Activated CD8-positive, alpha-beta T cell treated with anti-CD3 and anti-CD28 coated beads for 36 hours (primary cell): ENCODE data around the gene NLRC3. TPM values are rescaled to one million over a fixed set of nuclear protein-coding genes. Genes with fewer than 3 reads are reported as not detected.
A peak's percentile ranks its signal among the peaks of the same experiment; 100 is the strongest.
"Not testable (repeated sequence)": the region's sequence is repeated elsewhere in the genome, so short reads cannot be mapped to it uniquely, and the experiment has no call there.

ENCODE experiments used
- ATAC-seq: fragments of 200-7000 bp; cut with Tn5 transposase; one replicate; pipeline ENCODE4 v1.10.0; 2021; ENCODE audit warnings: mild to moderate bottlenecking, moderate library complexity
- CTCF ChIA-PET: fragments of 350-600 bp; sonication (Branson Sonifier 250); formaldehyde crosslinking; loops from one replicate; lab custom pipeline; 2021; ENCODE audit warnings: antibody characterized with exemption; lab: Charles Lee
- POLR2A ChIA-PET: fragments of 350-600 bp; sonication (Branson Sonifier 250); formaldehyde crosslinking; loops from one replicate; lab custom pipeline; 2021; ENCODE audit warnings: antibody characterized with exemption; lab: Charles Lee
- DNase-seq: peaks from one replicate; pipeline ENCODE4 v3.0.0-alpha.2; 2020
- H3K27ac Mint-ChIP-seq: one replicate; pipeline ENCODE4 v1.8.0; 2021; ENCODE audit warnings: mild to moderate bottlenecking, mixed read lengths
- H3K27me3 Mint-ChIP-seq: one replicate; pipeline ENCODE4 v1.8.0; 2021; ENCODE audit warnings: mixed read lengths
- H3K36me3 Mint-ChIP-seq: one replicate; pipeline ENCODE4 v1.8.0; 2021; ENCODE audit warnings: low read depth, mixed read lengths
- H3K4me1 Mint-ChIP-seq: one replicate; pipeline ENCODE4 v1.8.0; 2021; ENCODE audit warnings: low read depth, mixed read lengths
- H3K4me3 Mint-ChIP-seq: one replicate; pipeline ENCODE4 v1.8.0; 2021; ENCODE audit warnings: mild to moderate bottlenecking, moderate library complexity, mixed read lengths
- H3K9me3 Mint-ChIP-seq: one replicate; pipeline ENCODE4 v1.8.0; 2021; ENCODE audit warnings: mixed read lengths
- CTCF ChIP-seq: fragments of 200-600 bp; IDR thresholded peaks from one replicate; pipeline ENCODE4 v1.8.0; 2022; ENCODE audit warnings: antibody characterized with exemption, mild to moderate bottlenecking
- intact Hi-C: fragments of 100-400 bp; cut with micrococcal nuclease; formaldehyde crosslinking; loops from one replicate; pipeline ENCODE4 v1.10.0; 2022
- total RNA-seq, 2 experiments: library from RNA; stranded (reverse); gene quantifications; one replicate each; pipeline ENCODE4 v1.2.3, GENCODE V29; 2021

NLRC3 gene
- total RNA-seq, 2 experiments from 2014 or later = 17.9 to 19.8 TPM

- H3K27me3 Mint-ChIP-seq = no peaks in the 10 kb centered on the region
- peaks cover 10% of the 10 kb centered on the region for H3K4me1 Mint-ChIP-seq
- no peaks in the 10 kb centered on the region for H3K9me3 Mint-ChIP-seq
- intact Hi-C loops = loop anchor here (10.0 kb wide), 1 partner anchor 116 kb away; no protein-coding TSS in a partner anchor
- ChIA-PET CTCF (interaction anchor here (0.6 kb wide), 1 partner anchor 108 kb away, joined by 3 read pairs; no protein-coding TSS in a partner anchor), POLR2A (interaction anchor here (1.0 kb wide), 1 partner anchor 12 kb away, joined by 4 read pairs; no protein-coding TSS in a partner anchor)
- H3K27ac Mint-ChIP-seq = no peak overlapping the region
- H3K4me3 Mint-ChIP-seq = no peak overlapping the region
- no peak for DNase-seq
- no peak for ATAC-seq
- peaks cover 8% of the 10 kb centered on the region for H3K36me3 Mint-ChIP-seq
- no peak for TF ChIP-seq CTCF
Measured at GRCh38 chr16:3529175-3529574, 48.0 kb downstream of the NLRC3 start.

- Mint-ChIP-seq H3K27ac (no peak overlapping the region), H3K9me3 (no peaks in the 10 kb centered on the region), H3K36me3 (peaks cover 9% of the 10 kb centered on the region), H3K4me1 (peaks cover 10% of the 10 kb centered on the region), H3K27me3 (no peaks in the 10 kb centered on the region), H3K4me3 (no peak overlapping the region)
- ChIA-PET POLR2A (interaction anchor here (0.9 kb wide), 1 partner anchor 16 kb away, joined by 3 read pairs; no protein-coding TSS in a partner anchor), CTCF (interaction anchor here (0.6 to 0.9 kb wide), 2 partner anchors 14 to 107 kb away, joined by 3 read pairs; no protein-coding TSS in a partner anchor)
- peak; percentile 16 for DNase-seq
- ATAC-seq = peak; percentile 39
- no peak for TF ChIP-seq CTCF
- intact Hi-C loops = loop anchor here (10.0 kb wide), 1 partner anchor 116 kb away; no protein-coding TSS in a partner anchor
Measured at GRCh38 chr16:3528406-3528805, 48.8 kb downstream of the NLRC3 start.

GRCh38 chr16:3527216-3527829 is 49.9 kb downstream of the NLRC3 start:
- intact Hi-C loops = loop anchor here (10.0 kb wide), 1 partner anchor 117 kb away; no protein-coding TSS in a partner anchor
- POLR2A ChIA-PET, H3K9me3 Mint-ChIP-seq, H3K27ac Mint-ChIP-seq, H3K27me3 Mint-ChIP-seq, H3K4me3 Mint-ChIP-seq, ATAC-seq: not testable (repeated sequence)
- peaks cover 13% of the 10 kb centered on the region for H3K36me3 Mint-ChIP-seq
- CTCF ChIA-PET = interaction anchor here (0.6 to 1.7 kb wide), 5 partner anchors 9 to 138 kb away, joined by 3 to 7 read pairs (median 4); no protein-coding TSS in a partner anchor
- peak; percentile 82 for DNase-seq
- TF ChIP-seq CTCF = peak; percentile 70
- peaks cover 10% of the 10 kb centered on the region for H3K4me1 Mint-ChIP-seq

GRCh38 chr16:3525951-3526350 is 51.3 kb downstream of the NLRC3 start:
- Mint-ChIP-seq H3K4me3 (no peak overlapping the region), H3K36me3 (peaks cover 10% of the 10 kb centered on the region), H3K27me3 (no peaks in the 10 kb centered on the region), H3K9me3 (no peaks in the 10 kb centered on the region), H3K27ac (no peak overlapping the region), H3K4me1 (peaks cover 10% of the 10 kb centered on the region)
- DNase-seq (no peak), ATAC-seq (no peak)
- intact Hi-C loops = loop anchor here (10.0 kb wide), 1 partner anchor 119 kb away; no protein-coding TSS in a partner anchor
- TF ChIP-seq CTCF = no peak
- CTCF ChIA-PET = interaction anchor here (1.1 to 1.7 kb wide), 4 partner anchors 13 to 139 kb away, joined by 3 to 7 read pairs (median 4); partner anchors contain the start of gene SLX4
- POLR2A ChIA-PET = no interaction called here

GRCh38 chr16:3523281-3523680 is 53.9 kb downstream of the NLRC3 start:
- intact Hi-C loops = loop anchor here (10.0 kb wide), 1 partner anchor 122 kb away; no protein-coding TSS in a partner anchor
- Mint-ChIP-seq H3K27me3 (no peaks in the 10 kb centered on the region), H3K4me3 (no peak overlapping the region), H3K4me1 (peaks cover 10% of the 10 kb centered on the region), H3K36me3 (peaks cover 7% of the 10 kb centered on the region), H3K27ac (no peak overlapping the region), H3K9me3 (no peaks in the 10 kb centered on the region)
- POLR2A ChIA-PET = no interaction called here
- DNase-seq = no peak
- no peak for TF ChIP-seq CTCF
- CTCF ChIA-PET = interaction anchor here (0.6 to 1.4 kb wide), 2 partner anchors 8 to 15 kb away, joined by 3 read pairs; no protein-coding TSS in a partner anchor
- no peak for ATAC-seq
